Activated naive CD8-positive, alpha-beta T cell treated with anti-CD3 and anti-CD28 coated beads for 36 hours (primary cell): ENCODE measurements around the gene MZF1. TPM values are rescaled to one million over a fixed set of nuclear protein-coding genes. Genes with fewer than 3 reads are reported as not detected.

Source experiments
- DNase-seq: peaks from one replicate; pipeline ENCODE4 v3.0.0; 2021
- H3K27ac Mint-ChIP-seq: one replicate; pipeline ENCODE4 v1.8.0; 2022; ENCODE audit warnings: mild to moderate bottlenecking, moderate library complexity, mixed read lengths
- H3K27me3 Mint-ChIP-seq: one replicate; pipeline ENCODE4 v1.8.0; 2022; ENCODE audit warnings: mild to moderate bottlenecking, mixed read lengths
- H3K36me3 Mint-ChIP-seq: one replicate; pipeline ENCODE4 v1.8.0; 2021; ENCODE audit warnings: mild to moderate bottlenecking, mixed read lengths
- H3K4me1 Mint-ChIP-seq: one replicate; pipeline ENCODE4 v1.8.0; 2021; ENCODE audit warnings: mixed read lengths
- H3K4me3 Mint-ChIP-seq: one replicate; pipeline ENCODE4 v1.8.0; 2022; ENCODE audit warnings: mild to moderate bottlenecking, moderate library complexity, mixed read lengths
- H3K9me3 Mint-ChIP-seq: one replicate; pipeline ENCODE4 v1.8.0; 2022; ENCODE audit warnings: mixed read lengths
- total RNA-seq, 2 experiments: library from RNA; stranded (reverse); gene quantifications; one replicate each; pipeline ENCODE4 v1.2.3, GENCODE V29; 2021

MZF1 gene
- total RNA-seq, 2 experiments from 2014 or later = 10.0 to 10.2 TPM

GRCh38 chr19:58575183-58576041 lies 2.3 kb upstream of the MZF1 start:
- Mint-ChIP-seq H3K27ac (peak overlapping the region; percentile 90), H3K4me3 (peak overlapping the region; percentile 89), H3K9me3 (no peaks in the 10 kb centered on the region), H3K36me3 (peaks cover 10% of the 10 kb centered on the region), H3K27me3 (no peaks in the 10 kb centered on the region), H3K4me1 (peaks cover 48% of the 10 kb centered on the region)
- DNase-seq = peak; percentile 87

- Mint-ChIP-seq H3K27me3 (no peaks in the 10 kb centered on the region), H3K4me1 (peaks cover 39% of the 10 kb centered on the region), H3K9me3 (no peaks in the 10 kb centered on the region), H3K27ac (peak overlapping the region; percentile 99), H3K36me3 (peaks cover 13% of the 10 kb centered on the region), H3K4me3 (peak overlapping the region; percentile 89)
- no peak for DNase-seq
These were observed 576 bp upstream of the MZF1 start for GRCh38 chr19:58573658-58574164.

- H3K9me3 Mint-ChIP-seq = no peaks in the 10 kb centered on the region
These were observed 913 bp downstream of the MZF1 start for GRCh38 chr19:58572026-58572817.

GRCh38 chr19:58571575-58571947 lies 1.6 kb downstream of the MZF1 start:
- no peak for DNase-seq
- Mint-ChIP-seq H3K27me3 (no peaks in the 10 kb centered on the region), H3K36me3 (peaks cover 16% of the 10 kb centered on the region), H3K4me3 (no peak overlapping the region), H3K9me3 (no peaks in the 10 kb centered on the region), H3K27ac (no peak overlapping the region), H3K4me1 (peaks cover 35% of the 10 kb centered on the region)

More at GRCh38 chr19:58572026-58572817, 913 bp downstream of the MZF1 start:
- H3K36me3 Mint-ChIP-seq = peaks cover 15% of the 10 kb centered on the region
- peak overlapping the region; percentile 99 for H3K27ac Mint-ChIP-seq
- peak overlapping the region; percentile 89 for H3K4me3 Mint-ChIP-seq
- H3K27me3 Mint-ChIP-seq = no peaks in the 10 kb centered on the region
- DNase-seq = no peak
- peaks cover 35% of the 10 kb centered on the region for H3K4me1 Mint-ChIP-seq

GRCh38 chr19:58570770-58571574 lies 2.2 kb downstream of the MZF1 start:
- H3K9me3 Mint-ChIP-seq = no peaks in the 10 kb centered on the region
- no peak overlapping the region for H3K4me3 Mint-ChIP-seq

GRCh38 chr19:58569943-58570670 lies 3.0 kb downstream of the MZF1 start:
- Mint-ChIP-seq H3K4me1 (peaks cover 30% of the 10 kb centered on the region), H3K27ac (no peak overlapping the region), H3K27me3 (no peaks in the 10 kb centered on the region), H3K9me3 (no peaks in the 10 kb centered on the region), H3K4me3 (no peak overlapping the region), H3K36me3 (peaks cover 22% of the 10 kb centered on the region)
- DNase-seq = no peak

More at GRCh38 chr19:58570770-58571574, 2.2 kb downstream of the MZF1 start:
- Mint-ChIP-seq H3K27me3 (no peaks in the 10 kb centered on the region), H3K36me3 (peaks cover 19% of the 10 kb centered on the region), H3K4me1 (peaks cover 34% of the 10 kb centered on the region), H3K27ac (no peak overlapping the region)
- DNase-seq = no peak

GRCh38 chr19:58569191-58569942 lies 3.8 kb downstream of the MZF1 start:
- DNase-seq = no peak
- H3K27me3 Mint-ChIP-seq = no peaks in the 10 kb centered on the region
- peaks cover 28% of the 10 kb centered on the region for H3K4me1 Mint-ChIP-seq
- no peaks in the 10 kb centered on the region for H3K9me3 Mint-ChIP-seq
- no peak overlapping the region for H3K27ac Mint-ChIP-seq
- H3K36me3 Mint-ChIP-seq = peaks cover 22% of the 10 kb centered on the region
- no peak overlapping the region for H3K4me3 Mint-ChIP-seq

- H3K4me3 Mint-ChIP-seq = no peak overlapping the region
- no peak for DNase-seq
These were observed 4.5 kb downstream of the MZF1 start for GRCh38 chr19:58568453-58569130.

GRCh38 chr19:58566989-58567388 lies 6.1 kb downstream of the MZF1 start:
- no peak overlapping the region for H3K4me3 Mint-ChIP-seq
- no peaks in the 10 kb centered on the region for H3K27me3 Mint-ChIP-seq
- DNase-seq = no peak
- no peak overlapping the region for H3K27ac Mint-ChIP-seq
- peaks cover 24% of the 10 kb centered on the region for H3K36me3 Mint-ChIP-seq
- peaks cover 27% of the 10 kb centered on the region for H3K4me1 Mint-ChIP-seq
- no peaks in the 10 kb centered on the region for H3K9me3 Mint-ChIP-seq

More at GRCh38 chr19:58568453-58569130, 4.5 kb downstream of the MZF1 start:
- Mint-ChIP-seq H3K27ac (no peak overlapping the region), H3K4me1 (peaks cover 29% of the 10 kb centered on the region), H3K9me3 (no peaks in the 10 kb centered on the region), H3K27me3 (no peaks in the 10 kb centered on the region), H3K36me3 (peaks cover 26% of the 10 kb centered on the region)

- Mint-ChIP-seq H3K4me1 (peaks cover 42% of the 10 kb centered on the region), H3K4me3 (peak overlapping the region; percentile 76), H3K27ac (peak overlapping the region; percentile 14), H3K9me3 (no peaks in the 10 kb centered on the region), H3K36me3 (peaks cover 39% of the 10 kb centered on the region), H3K27me3 (no peaks in the 10 kb centered on the region)
- no peak for DNase-seq
These were observed 9.3 kb downstream of the MZF1 start for GRCh38 chr19:58563823-58564222.

- no peaks in the 10 kb centered on the region for H3K27me3 Mint-ChIP-seq
- no peaks in the 10 kb centered on the region for H3K9me3 Mint-ChIP-seq
- H3K27ac Mint-ChIP-seq = peak overlapping the region; percentile 79
- H3K36me3 Mint-ChIP-seq = peaks cover 38% of the 10 kb centered on the region
- DNase-seq = no peak
- H3K4me1 Mint-ChIP-seq = peaks cover 37% of the 10 kb centered on the region
- H3K4me3 Mint-ChIP-seq = peak overlapping the region; percentile 76
These were observed 10.0 kb downstream of the MZF1 start for GRCh38 chr19:58563034-58563573.

- peaks cover 36% of the 10 kb centered on the region for H3K4me1 Mint-ChIP-seq
- peak overlapping the region; percentile 76 for H3K4me3 Mint-ChIP-seq
- H3K27ac Mint-ChIP-seq = peak overlapping the region; percentile 79
- DNase-seq = peak; percentile 53
- no peaks in the 10 kb centered on the region for H3K27me3 Mint-ChIP-seq
- peaks cover 44% of the 10 kb centered on the region for H3K36me3 Mint-ChIP-seq
- no peaks in the 10 kb centered on the region for H3K9me3 Mint-ChIP-seq
These were observed 10.8 kb downstream of the MZF1 start for GRCh38 chr19:58562122-58563033.
